Gastrocnemius medialis (tissue), 4 donors: ENCODE data around the gene CD300C. TPM values are rescaled to one million over a fixed set of nuclear protein-coding genes. Genes with fewer than 3 reads are reported as not detected.

Experiments used
- ATAC-seq, 2 donors: fragments of 150-250 bp; one replicate each; pipeline ENCODE4 v1.9.1; 2016
- DNase-seq, 2 donors: peaks; one replicate each; pipeline ENCODE4 v3.0.0-alpha.2; 2019
- H3K27ac ChIP-seq, 4 donors: fragments of 200-600 bp; sonication (generic); 1 replicate in 1 of 4; 2 replicates in 3 of 4; pipeline ENCODE4 v1.5.1; 2016 to 2018; ENCODE audit warnings: mild to moderate bottlenecking in 2 of 4, moderate library complexity in 1 of 4
- H3K27me3 ChIP-seq, 3 donors: fragments of 200-600 bp; sonication (generic) in 2 of 3; 1 replicate in 1 of 3; 2 replicates in 2 of 3; pipeline versions ENCODE4 v1.5.1 to v1.6.0; 2016 to 2019; ENCODE audit warnings: mild to moderate bottlenecking in 1 of 3, moderate library complexity in 1 of 3
- H3K36me3 ChIP-seq, 2 donors: fragments of 200-600 bp; sonication (generic) in 1 of 2; one replicate each; pipeline ENCODE4 v1.5.1; 2017 to 2018
- H3K4me1 ChIP-seq, 2 donors: fragments of 200-600 bp; sonication (generic) in 1 of 2; one replicate each; pipeline ENCODE4 v1.5.1; 2016 to 2017; ENCODE audit warnings: mild to moderate bottlenecking in 2 of 2
- H3K4me3 ChIP-seq, 4 donors: fragments of 200-600 bp; sonication (generic) in 3 of 4; 1 replicate in 1 of 4; 2 replicates in 3 of 4; pipeline ENCODE4 v1.5.1; 2016 to 2019; ENCODE audit warnings: mild to moderate bottlenecking in 2 of 4
- H3K9me3 ChIP-seq, 3 donors: fragments of 200-600 bp; sonication (generic) in 2 of 3; 1 replicate in 1 of 3; 2 replicates in 2 of 3; pipeline ENCODE4 v1.5.1; 2016 to 2019
- CTCF ChIP-seq, 5 experiments: fragments of 450-650 bp in 3 of 5; fragments of 200-600 bp in 2 of 5; sonication (generic) in 2 of 5; IDR thresholded peaks in 4 of 5; conservative IDR thresholded peaks in 1 of 5; 1 replicate in 4 of 5; 2 replicates in 1 of 5; pipeline ENCODE4 v1.5.1; 2016 to 2019; ENCODE audit warnings: antibody characterized with exemption in 5 of 5, mild to moderate bottlenecking in 3 of 5, moderate library complexity in 3 of 5
- POLR2A ChIP-seq, 2 donors: fragments of 450-650 bp; IDR thresholded peaks; one replicate each; pipeline ENCODE4 v1.6.1; 2017; ENCODE audit warnings: antibody characterized with exemption in 2 of 2, mild to moderate bottlenecking in 2 of 2, moderate library complexity in 2 of 2
- in situ Hi-C, 4 donors: fragments of 200-750 bp; cut with MboI; loops; one replicate each; pipeline versions ENCODE4 v1.15.0 to v1.8.0; 2017; ENCODE audit warnings: low sequenced_read_pairs in 4 of 4
- intact Hi-C: fragments of 100-400 bp; cut with DNase I; formaldehyde crosslinking; loops from one replicate; pipeline ENCODE4 v1.15.1; 2023; ENCODE audit warnings: low total_unique reads
- total RNA-seq, 4 donors: library from RNA; depleted of rRNA; stranded (reverse); fragments of >200 nt; gene quantifications; one replicate each; pipeline versions ENCODE4 v1.1.0 to v1.2.3, GENCODE V29; 2016

Gene CD300C
- total RNA-seq, 4 donors from 2014 or later, result 0.16 TPM; not detected in 3

- intact Hi-C loops (no loop called here), in situ Hi-C loops (no loop called here)
- no peak overlapping the region for H3K4me3 ChIP-seq
- TF ChIP-seq POLR2A (IDR thresholded peaks at IDR 0.05) (no peak), CTCF (IDR thresholded peaks at IDR 0.05 in 4 of 5, conservative IDR thresholded peaks at IDR 0.05 in 1 of 5) (no peak)
- H3K4me1 ChIP-seq, result no peaks in the 10 kb centered on the region
- peaks cover 0 to 3% (median 0%) of the 10 kb centered on the region in 3 donors for H3K27me3 ChIP-seq
- ATAC-seq (no peak), DNase-seq (no peak)
- no peaks in the 10 kb centered on the region for H3K36me3 ChIP-seq
- H3K27ac ChIP-seq, result no peak overlapping the region
- H3K9me3 ChIP-seq, result no peaks in the 10 kb centered on the region
Observed at GRCh38 chr17:74543891-74544760, 1.8 kb downstream of the CD300C start.

- no peaks in the 10 kb centered on the region for H3K36me3 ChIP-seq
- no peak overlapping the region for H3K27ac ChIP-seq
- no peak overlapping the region for H3K4me3 ChIP-seq
- H3K4me1 ChIP-seq, result no peaks in the 10 kb centered on the region
- H3K27me3 ChIP-seq, result peaks cover 0 to under 1% (median 0%) of the 10 kb centered on the region in 3 donors
- in situ Hi-C loops (no loop called here), intact Hi-C loops (no loop called here)
- ATAC-seq (no peak), DNase-seq (no peak)
- no peaks in the 10 kb centered on the region for H3K9me3 ChIP-seq
- TF ChIP-seq POLR2A (IDR thresholded peaks at IDR 0.05) (no peak), CTCF (IDR thresholded peaks at IDR 0.05 in 4 of 5, conservative IDR thresholded peaks at IDR 0.05 in 1 of 5) (no peak)
Observed at GRCh38 chr17:74543406-74543805, 2.5 kb downstream of the CD300C start.

GRCh38 chr17:74542727-74543383 lies 3.1 kb downstream of the CD300C start:
- no peaks in the 10 kb centered on the region for H3K27me3 ChIP-seq
- in situ Hi-C loops, result no loop called here
- no peaks in the 10 kb centered on the region for H3K9me3 ChIP-seq
- H3K4me1 ChIP-seq, result no peaks in the 10 kb centered on the region
- DNase-seq, result no peak
- H3K36me3 ChIP-seq, result no peaks in the 10 kb centered on the region
- H3K4me3 ChIP-seq, result no peak overlapping the region
- intact Hi-C loops, result no loop called here
- ATAC-seq, result no peak
- TF ChIP-seq POLR2A (IDR thresholded peaks at IDR 0.05), result no peak
- no peak for TF ChIP-seq CTCF (IDR thresholded peaks at IDR 0.05 in 4 of 5, conservative IDR thresholded peaks at IDR 0.05 in 1 of 5)
- no peak overlapping the region for H3K27ac ChIP-seq

GRCh38 chr17:74542166-74542565 lies 3.7 kb downstream of the CD300C start:
- Histone ChIP-seq H3K36me3 (no peaks in the 10 kb centered on the region), H3K4me1 (no peaks in the 10 kb centered on the region), H3K27ac (no peak overlapping the region), H3K4me3 (no peak overlapping the region), H3K9me3 (no peaks in the 10 kb centered on the region), H3K27me3 (no peaks in the 10 kb centered on the region)
- DNase-seq (no peak), ATAC-seq (no peak)
- TF ChIP-seq CTCF (IDR thresholded peaks at IDR 0.05 in 4 of 5, conservative IDR thresholded peaks at IDR 0.05 in 1 of 5) (no peak), POLR2A (IDR thresholded peaks at IDR 0.05) (no peak)
- in situ Hi-C loops, result no loop called here
- intact Hi-C loops, result no loop called here
